Hematopoietic multipotent progenitor cell treated with erythropoietin and hydrocortisone succinate and interleukin-3 and kit ligand, for 15 days (in vitro differentiated cells): ENCODE measurements around the gene RYR2.

Experiments
- DNase-seq: peaks from one replicate; pipeline ENCODE4 v3.0.0-alpha.2; 2015; ENCODE audit warnings: low spot score

RYR2 gene

DNA sequence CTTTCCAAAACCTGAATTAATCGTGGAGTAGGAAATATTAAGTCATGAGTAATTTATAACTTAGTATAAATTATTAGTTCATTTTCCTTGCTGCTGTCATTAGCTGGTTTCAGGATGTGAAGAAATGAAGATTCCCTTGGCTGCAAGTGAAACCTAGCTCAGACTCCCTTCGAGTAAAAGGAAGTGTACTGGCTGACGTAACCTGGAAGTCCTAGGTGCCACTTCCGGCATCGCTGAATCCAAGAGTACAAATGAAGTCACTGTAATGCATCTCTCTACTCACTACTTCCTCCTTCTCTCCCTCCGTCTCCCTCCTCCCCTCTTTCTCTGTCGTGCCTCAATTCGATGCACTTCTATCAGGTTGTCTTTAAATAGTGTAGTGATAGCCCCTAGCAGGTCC lies 820.0 kb downstream of the RYR2 start:
- DNase-seq: no peak

- DNase-seq: no peak
These were observed 821.2 kb downstream of the RYR2 start for GRCh38 chr1:237863234-237863633.

- no peak for DNase-seq
These were observed 822.6 kb downstream of the RYR2 start for GRCh38 chr1:237864338-237865244.

- no peak for DNase-seq
These were observed 825.5 kb downstream of the RYR2 start for GRCh38 chr1:237867380-237867888.

GRCh38 chr1:237868817-237869600 lies 827.0 kb downstream of the RYR2 start:
- no peak for DNase-seq

DNA sequence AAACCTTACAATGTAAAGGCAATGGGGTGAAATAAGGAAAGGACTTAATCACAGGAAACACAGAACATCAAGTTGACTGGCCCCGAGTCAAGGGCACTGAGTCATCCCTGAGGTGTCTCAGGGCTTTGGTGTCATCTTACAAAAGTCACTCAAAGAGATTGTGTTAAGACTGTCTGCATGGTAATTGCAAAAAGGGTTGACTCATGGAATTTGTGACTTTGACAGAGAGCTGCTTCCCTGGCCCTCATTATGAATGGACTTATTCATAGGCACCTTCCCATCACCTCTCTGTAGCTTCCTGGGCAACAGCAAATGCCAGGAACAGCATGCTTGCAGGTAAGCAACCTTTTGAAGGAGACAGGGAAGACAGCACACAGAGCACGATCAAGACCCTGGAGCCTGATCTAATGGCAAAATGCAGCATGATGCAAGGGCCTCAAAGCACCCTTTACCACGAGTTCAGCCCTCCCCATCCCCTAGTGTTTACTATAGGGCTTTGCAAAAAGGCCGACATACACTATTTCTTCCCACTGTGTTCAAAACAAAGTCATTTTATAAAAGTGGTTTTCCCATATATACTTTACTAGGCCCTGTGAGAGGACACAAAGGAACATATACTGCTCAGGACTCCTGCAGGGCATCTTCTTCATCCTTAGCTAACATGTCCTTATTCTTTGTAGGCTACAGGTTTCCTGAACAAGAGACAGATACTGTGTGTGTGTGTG lies 831.7 kb downstream of the RYR2 start:
- no peak for DNase-seq

- DNase-seq: no peak
These were observed 833.3 kb downstream of the RYR2 start for GRCh38 chr1:237875291-237875690.

GRCh38 chr1:237877631-237878030 lies 835.6 kb downstream of the RYR2 start:
- no peak for DNase-seq

DNA sequence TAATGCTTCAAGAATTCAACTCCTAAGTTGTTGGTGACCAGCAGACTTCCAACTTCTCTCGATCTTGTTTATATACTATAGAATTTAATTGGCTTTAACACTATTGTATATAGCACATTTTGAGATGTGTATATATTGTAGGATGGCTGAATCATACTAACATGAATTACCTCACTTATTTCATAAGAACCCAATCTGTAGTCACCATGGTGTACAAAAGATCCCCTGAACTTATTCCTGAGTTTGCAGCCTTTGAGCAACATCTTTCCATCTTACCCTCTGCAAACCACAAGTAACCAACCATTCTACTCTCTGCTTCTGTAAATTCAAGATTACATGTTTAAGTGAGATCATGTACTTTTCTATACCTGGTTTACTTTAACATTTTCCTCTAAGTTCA lies 836.4 kb downstream of the RYR2 start:
- no peak for DNase-seq

DNA sequence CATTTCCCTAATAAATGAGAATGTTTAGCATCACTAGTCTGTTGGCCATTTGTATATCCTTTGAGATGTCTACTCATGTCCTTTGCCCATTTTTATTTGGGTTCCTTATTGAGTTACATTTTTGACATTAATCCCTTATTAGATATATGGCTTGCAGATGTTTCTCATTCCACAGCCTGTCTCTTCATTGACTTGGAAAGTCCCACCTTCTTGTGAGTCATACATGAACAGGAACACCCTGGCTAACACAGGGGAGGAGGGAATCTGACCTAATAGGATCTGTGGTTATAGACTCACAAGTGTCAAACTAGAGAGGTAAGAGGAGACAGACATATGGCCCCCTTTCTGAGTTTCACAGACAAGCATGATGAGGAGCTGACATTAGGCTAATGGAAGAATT lies 837.2 kb downstream of the RYR2 start:
- no peak for DNase-seq
